ENCODE measurements around the gene UBQLN4. TPM values are rescaled to one million over a fixed set of nuclear protein-coding genes. Genes with fewer than 3 reads are reported as not detected.
A peak's percentile ranks its signal among the peaks of the same experiment; 100 is the strongest.

The UBQLN4 gene
- total and polyA plus RNA-seq, 2 donors (not counting 3 experiments of a cell fraction or from before 2014, with no cell fraction given) = 50.5 to 50.8 TPM

- peak overlapping the region; percentile 88 to 97 (median 91) for H3K4me3 ChIP-seq (replicated peaks in 1 of 3; ENCODE audit: insufficient read depth in 1 of 3, low read depth in 1 of 3, low read length in 3 of 3)
- no peak overlapping the region for H2AFZ ChIP-seq (ENCODE audit: low read depth, low read length)
Observed at GRCh38 chr1:156080241-156080862, 26.8 kb upstream of the UBQLN4 start.

More at GRCh38 chr1:156080241-156080862, 26.8 kb upstream of the UBQLN4 start:
- Histone ChIP-seq H4K20me1 (replicated peaks; ENCODE audit: control insufficient read depth, extremely low read depth, insufficient read depth, low read length) (no peaks in the 10 kb centered on the region), H3K27ac (ENCODE audit: insufficient read depth, low read depth, low read length) (no peak overlapping the region), H3K4me1 (ENCODE audit: control insufficient read depth, extremely low read depth, insufficient read depth, low read length) (peaks cover 18% of the 10 kb centered on the region), H3K9me1 (replicated peaks; ENCODE audit: control insufficient read depth, extremely low read depth, insufficient read depth, low read length) (no peaks in the 10 kb centered on the region), H3K36me3 (ENCODE audit: control insufficient read depth in 2 of 2, extremely low read depth in 1 of 2, insufficient read depth in 2 of 2, low read length in 2 of 2) (peaks cover 8 to 24% of the 10 kb centered on the region in 2 experiments), H3K4me2 (ENCODE audit: insufficient read depth, low read length) (peak overlapping the region; percentile 76), H3K9me3 (replicated peaks; ENCODE audit: control insufficient read depth, insufficient read depth, low read length) (no peaks in the 10 kb centered on the region), H3K9ac (replicated peaks; ENCODE audit: extremely low read depth, insufficient read depth, low read length) (peak overlapping the region; percentile 70), H3K27me3 (ENCODE audit: control insufficient read depth in 2 of 2, insufficient read depth in 2 of 2, low read length in 2 of 2) (no peaks in the 10 kb centered on the region), H3K79me2 (ENCODE audit: control insufficient read depth, insufficient read depth, low read length) (peaks cover 46% of the 10 kb centered on the region)
- TF ChIP-seq, protein P1, sequence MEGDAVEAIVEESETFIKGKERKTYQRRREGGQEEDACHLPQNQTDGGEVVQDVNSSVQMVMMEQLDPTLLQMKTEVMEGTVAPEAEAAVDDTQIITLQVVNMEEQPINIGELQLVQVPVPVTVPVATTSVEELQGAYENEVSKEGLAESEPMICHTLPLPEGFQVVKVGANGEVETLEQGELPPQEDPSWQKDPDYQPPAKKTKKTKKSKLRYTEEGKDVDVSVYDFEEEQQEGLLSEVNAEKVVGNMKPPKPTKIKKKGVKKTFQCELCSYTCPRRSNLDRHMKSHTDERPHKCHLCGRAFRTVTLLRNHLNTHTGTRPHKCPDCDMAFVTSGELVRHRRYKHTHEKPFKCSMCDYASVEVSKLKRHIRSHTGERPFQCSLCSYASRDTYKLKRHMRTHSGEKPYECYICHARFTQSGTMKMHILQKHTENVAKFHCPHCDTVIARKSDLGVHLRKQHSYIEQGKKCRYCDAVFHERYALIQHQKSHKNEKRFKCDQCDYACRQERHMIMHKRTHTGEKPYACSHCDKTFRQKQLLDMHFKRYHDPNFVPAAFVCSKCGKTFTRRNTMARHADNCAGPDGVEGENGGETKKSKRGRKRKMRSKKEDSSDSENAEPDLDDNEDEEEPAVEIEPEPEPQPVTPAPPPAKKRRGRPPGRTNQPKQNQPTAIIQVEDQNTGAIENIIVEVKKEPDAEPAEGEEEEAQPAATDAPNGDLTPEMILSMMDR (IDR thresholded peaks at IDR 0.05; ENCODE audit: extremely low read depth in 1 of 2, insufficient read depth in 1 of 2, low read depth in 1 of 2, low read length in 2 of 2) = no peak
- TF ChIP-seq POLR2AphosphoS5 (IDR thresholded peaks at IDR 0.05; ENCODE audit: insufficient read depth, low read depth, low read length) (no peak), GATA2 (IDR thresholded peaks at IDR 0.05; ENCODE audit: insufficient read depth, insufficient read length, low read depth, low read length) (no peak), JUN (IDR thresholded peaks at IDR 0.05; ENCODE audit: borderline replicate concordance, insufficient read depth, insufficient read length, low read depth) (no peak), POLR2A (IDR thresholded peaks at IDR 0.05; ENCODE audit: low read depth, low read length) (no peak), EZH2 (IDR thresholded peaks at IDR 0.05; ENCODE audit: borderline replicate concordance, low read depth, low read length, severe bottlenecking) (no peak), MYC (IDR thresholded peaks at IDR 0.05; ENCODE audit: low read depth, low read length) (no peak), MAX (IDR thresholded peaks at IDR 0.05; ENCODE audit: insufficient read depth, insufficient read length) (no peak), FOS (IDR thresholded peaks at IDR 0.05; ENCODE audit: borderline replicate concordance, insufficient read depth, low read length) (no peak)
- DNase-seq (ENCODE audit: low read depth, low spot score) (no peak), FAIRE-seq (no peak)
- dilution Hi-C loops (cut with MboI; ENCODE audit: extremely low pct_ligation_motif_present, low sequenced_read_pairs) (no loop called here), intact Hi-C loops (cut with micrococcal nuclease) (loop anchor here (10.0 kb wide), 1 partner anchor 254 kb away; the partner anchor contains the start of genes CCT3 and TSACC)
- ChIA-PET POLR2A (no interaction called here), CTCF (interaction anchor here (2.5 kb wide), 1 partner anchor 14 kb away, joined by 9 read pairs; no protein-coding TSS in a partner anchor)
- no TSS peak for BruUV-seq (replicated peaks)

Data from endothelial cell of umbilical vein (primary cell).